ENCODE measurements around the gene JAKMIP1. TPM values are rescaled to one million over a fixed set of nuclear protein-coding genes. Genes with fewer than 3 reads are reported as not detected.

JAKMIP1 gene
- total RNA-seq, 1 donor: not detected

- H4K20me1 ChIP-seq (ENCODE audit: insufficient read depth, low read length): no peaks in the 10 kb centered on the region
- no peak overlapping the region for H3K27ac ChIP-seq (ENCODE audit: low read depth, low read length)
Measured at GRCh38 chr4:6239968-6240367, 39.6 kb upstream of the JAKMIP1 start.

GRCh38 chr4:6239486-6239885 lies 39.1 kb upstream of the JAKMIP1 start:
- Histone ChIP-seq H3K36me3 (ENCODE audit: insufficient read depth, low read length) (no peaks in the 10 kb centered on the region), H3K27ac (ENCODE audit: low read depth, low read length) (no peak overlapping the region), H3K9me3 (ENCODE audit: low read depth, low read length) (peaks cover 2% of the 10 kb centered on the region), H4K20me1 (ENCODE audit: insufficient read depth, low read length) (no peaks in the 10 kb centered on the region), H3K4me2 (ENCODE audit: insufficient read depth, low read length) (no peak overlapping the region), H3K4me3 (ENCODE audit: insufficient read depth, low read length) (no peak overlapping the region), H2AFZ (ENCODE audit: low read length) (no peak overlapping the region), H3K27me3 (ENCODE audit: insufficient read depth, low read length) (peaks cover 2% of the 10 kb centered on the region), H3K79me2 (ENCODE audit: insufficient read depth, low read length) (no peaks in the 10 kb centered on the region), H3K4me1 (ENCODE audit: insufficient read depth, low read length) (no peaks in the 10 kb centered on the region)
- DNase-seq (ENCODE audit: insufficient read length, low spot score, missing footprints): no peak
- no peak for TF ChIP-seq CTCF (IDR thresholded peaks at IDR 0.05; ENCODE audit: extremely low read depth, low read depth, low read length)

More at GRCh38 chr4:6239968-6240367, 39.6 kb upstream of the JAKMIP1 start:
- no peak for DNase-seq (ENCODE audit: insufficient read length, low spot score, missing footprints)
- H3K79me2 ChIP-seq (ENCODE audit: insufficient read depth, low read length): no peaks in the 10 kb centered on the region
- H3K27me3 ChIP-seq (ENCODE audit: insufficient read depth, low read length): peaks cover 2% of the 10 kb centered on the region
- H2AFZ ChIP-seq (ENCODE audit: low read length): no peak overlapping the region
- peaks cover 2% of the 10 kb centered on the region for H3K9me3 ChIP-seq (ENCODE audit: low read depth, low read length)
- TF ChIP-seq CTCF (IDR thresholded peaks at IDR 0.05; ENCODE audit: extremely low read depth, low read depth, low read length): no peak
- H3K36me3 ChIP-seq (ENCODE audit: insufficient read depth, low read length): no peaks in the 10 kb centered on the region
- H3K4me1 ChIP-seq (ENCODE audit: insufficient read depth, low read length): no peaks in the 10 kb centered on the region
- H3K4me3 ChIP-seq (ENCODE audit: insufficient read depth, low read length): no peak overlapping the region
- H3K4me2 ChIP-seq (ENCODE audit: insufficient read depth, low read length): no peak overlapping the region

- H3K4me1 ChIP-seq (ENCODE audit: insufficient read depth, low read length): no peaks in the 10 kb centered on the region
- H3K79me2 ChIP-seq (ENCODE audit: insufficient read depth, low read length): no peaks in the 10 kb centered on the region
- H3K27ac ChIP-seq (ENCODE audit: low read depth, low read length): no peak overlapping the region
- no peaks in the 10 kb centered on the region for H3K36me3 ChIP-seq (ENCODE audit: insufficient read depth, low read length)
- no peak overlapping the region for H2AFZ ChIP-seq (ENCODE audit: low read length)
- TF ChIP-seq CTCF (IDR thresholded peaks at IDR 0.05; ENCODE audit: extremely low read depth, low read depth, low read length): no peak
- no peaks in the 10 kb centered on the region for H4K20me1 ChIP-seq (ENCODE audit: insufficient read depth, low read length)
- peaks cover 2% of the 10 kb centered on the region for H3K27me3 ChIP-seq (ENCODE audit: insufficient read depth, low read length)
- no peaks in the 10 kb centered on the region for H3K9me3 ChIP-seq (ENCODE audit: low read depth, low read length)
- no peak overlapping the region for H3K4me3 ChIP-seq (ENCODE audit: insufficient read depth, low read length)
- DNase-seq (ENCODE audit: insufficient read length, low spot score, missing footprints): no peak
- H3K4me2 ChIP-seq (ENCODE audit: insufficient read depth, low read length): no peak overlapping the region
Measured at GRCh38 chr4:6236816-6237390, 36.6 kb upstream of the JAKMIP1 start.

- Histone ChIP-seq H4K20me1 (ENCODE audit: insufficient read depth, low read length) (no peaks in the 10 kb centered on the region), H3K27me3 (ENCODE audit: insufficient read depth, low read length) (peaks cover 2% of the 10 kb centered on the region), H3K4me2 (ENCODE audit: insufficient read depth, low read length) (no peak overlapping the region), H3K36me3 (ENCODE audit: insufficient read depth, low read length) (no peaks in the 10 kb centered on the region), H2AFZ (ENCODE audit: low read length) (no peak overlapping the region), H3K79me2 (ENCODE audit: insufficient read depth, low read length) (no peaks in the 10 kb centered on the region), H3K27ac (ENCODE audit: low read depth, low read length) (no peak overlapping the region), H3K4me3 (ENCODE audit: insufficient read depth, low read length) (no peak overlapping the region), H3K4me1 (ENCODE audit: insufficient read depth, low read length) (no peaks in the 10 kb centered on the region), H3K9me3 (ENCODE audit: low read depth, low read length) (no peaks in the 10 kb centered on the region)
- no peak for TF ChIP-seq CTCF (IDR thresholded peaks at IDR 0.05; ENCODE audit: extremely low read depth, low read depth, low read length)
- no peak for DNase-seq (ENCODE audit: insufficient read length, low spot score, missing footprints)
Measured at GRCh38 chr4:6235901-6236640, 35.7 kb upstream of the JAKMIP1 start.
